HG02623 (cell line): Measurements from ENCODE around the gene SGMS1.
A peak's percentile ranks its signal among the peaks of the same experiment; 100 is the strongest.

Experiments
- ATAC-seq: cut with Tn5 transposase; IDR thresholded peaks from one replicate; pipeline ENCODE4 v1.9.1; 2021; ENCODE audit warnings: moderate library complexity; ENCODE audit not compliant: unreplicated experiment

The SGMS1 gene

GRCh38 chr10:50316695-50317648 lies 306.8 kb downstream of the SGMS1 start:
- ATAC-seq = no peak

DNA sequence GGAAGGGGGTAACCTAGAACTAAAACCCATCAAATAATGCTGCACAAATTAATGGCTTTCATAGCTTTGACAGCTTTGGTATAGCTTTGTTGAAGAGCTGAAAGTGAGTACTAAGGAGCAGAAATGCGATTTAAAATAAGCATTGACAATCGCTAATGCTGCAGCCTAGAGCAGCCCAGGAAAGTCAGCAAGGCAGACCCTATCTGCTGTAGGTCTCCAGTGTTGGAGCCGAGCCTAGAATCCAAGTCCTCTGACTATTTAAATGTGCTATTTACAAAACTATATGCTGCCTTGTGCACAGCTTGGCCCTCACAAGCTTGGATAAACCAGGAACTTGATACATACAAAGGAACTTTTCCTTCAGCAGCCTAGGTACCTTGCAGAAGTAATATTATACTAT lies 307.6 kb downstream of the SGMS1 start:
- ATAC-seq = no peak

DNA sequence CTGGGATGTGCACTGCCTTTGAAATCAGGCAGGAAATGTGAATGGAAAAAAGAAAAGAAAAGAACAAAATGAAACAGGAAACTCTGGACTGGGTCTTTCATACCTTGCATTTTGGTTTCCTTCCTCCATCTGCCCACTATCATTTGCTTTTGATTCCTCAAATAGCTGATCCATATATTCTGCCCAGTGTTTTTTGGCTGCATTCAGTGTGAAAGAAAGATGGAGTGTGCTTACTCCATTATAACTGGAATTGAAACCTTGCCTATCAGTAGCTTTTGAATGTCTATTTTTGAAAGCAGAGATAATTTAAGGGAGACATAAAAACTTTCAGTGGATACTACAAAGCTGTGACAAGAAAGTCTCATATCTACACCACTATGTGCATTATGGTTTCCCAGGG lies 308.3 kb downstream of the SGMS1 start:
- no peak for ATAC-seq

DNA sequence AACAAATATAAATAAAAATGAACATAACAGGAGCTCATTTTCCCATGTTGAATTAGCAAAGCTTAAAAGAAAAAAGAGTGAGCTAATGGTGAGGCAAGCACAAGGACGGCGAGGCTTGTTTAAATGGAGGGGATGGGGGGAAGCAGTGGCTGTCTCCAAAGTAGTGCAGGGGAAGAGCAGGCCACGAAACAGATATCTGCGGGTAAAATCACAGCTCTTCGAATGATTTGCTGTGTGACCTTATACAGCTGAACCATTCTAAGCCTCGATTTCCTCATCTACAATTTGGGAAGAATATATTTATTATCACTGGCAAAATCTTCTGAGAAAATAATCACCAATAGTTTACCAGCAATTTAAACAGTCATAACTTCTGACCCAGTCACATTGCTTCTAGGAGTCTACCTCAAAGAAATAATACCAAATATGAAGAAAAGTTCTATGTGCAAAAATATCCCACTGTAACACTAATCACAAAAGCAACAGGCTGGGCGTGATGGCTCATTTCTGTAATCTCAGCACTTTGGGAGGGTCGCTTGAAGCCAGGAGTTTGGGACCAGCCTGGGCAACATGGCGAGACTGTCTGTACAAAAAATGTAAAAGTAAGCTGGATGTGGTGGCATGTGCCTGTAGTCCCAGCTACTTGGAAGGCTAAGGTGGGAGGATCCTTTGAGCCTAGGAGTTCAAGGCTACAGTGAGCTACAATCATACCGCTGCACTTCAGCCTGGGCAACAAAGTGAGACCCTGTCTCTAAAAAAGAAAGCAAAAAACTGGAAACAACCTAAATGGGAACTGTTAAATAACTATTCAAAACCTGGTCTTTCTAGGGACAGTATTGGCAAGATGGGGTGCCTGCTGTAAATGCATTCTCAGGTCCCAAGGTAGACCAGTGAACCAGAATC lies 309.3 kb downstream of the SGMS1 start:
- no peak for ATAC-seq

GRCh38 chr10:50312464-50313437 lies 311.0 kb downstream of the SGMS1 start:
- ATAC-seq = no peak

DNA sequence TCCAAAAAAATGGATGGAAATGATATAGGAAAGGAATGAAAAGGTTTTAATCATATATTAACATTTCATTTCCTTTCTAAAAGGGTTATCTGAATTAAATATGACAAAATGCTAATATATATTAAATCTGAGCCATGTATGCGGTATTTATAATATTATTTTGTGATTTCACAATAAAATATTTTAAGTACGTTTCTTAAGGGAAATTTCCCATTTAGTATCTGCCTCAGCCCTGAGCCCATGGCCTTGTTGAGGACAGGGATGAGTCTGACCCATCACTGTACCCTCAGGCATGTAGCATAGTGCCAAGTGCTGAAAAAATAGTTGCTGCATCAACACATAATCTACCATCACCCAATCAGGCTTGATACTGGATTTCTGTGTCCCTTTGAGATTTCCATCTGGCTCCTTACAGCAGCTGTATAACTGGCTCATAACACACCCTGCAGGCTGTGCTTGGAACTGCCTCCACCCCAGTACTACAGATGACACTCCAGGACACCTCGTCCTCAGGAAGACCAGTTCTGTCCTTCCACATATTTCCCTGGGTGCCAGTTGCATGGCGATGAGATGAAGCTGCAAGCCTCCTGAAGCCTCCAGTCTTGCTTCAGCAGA lies 313.1 kb downstream of the SGMS1 start:
- peak; percentile 78 for ATAC-seq

DNA sequence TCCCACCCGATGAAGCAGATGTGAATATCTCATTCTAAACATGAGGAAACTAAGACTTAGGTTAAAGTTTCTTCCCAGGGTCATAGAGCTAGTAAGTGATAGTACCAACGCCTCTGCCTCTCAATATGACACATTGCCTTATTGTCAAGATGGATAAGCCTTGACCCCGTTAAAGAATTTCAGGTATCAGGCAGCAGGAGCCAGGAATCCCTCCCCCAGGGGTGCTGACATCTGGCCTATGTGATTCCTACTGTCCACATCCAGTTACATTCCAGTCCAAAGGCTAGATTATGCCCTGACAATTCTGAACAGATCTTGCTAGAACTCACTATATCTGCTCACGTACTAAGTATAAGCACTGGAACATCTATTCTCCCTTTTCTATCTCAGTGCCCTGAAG lies 314.4 kb downstream of the SGMS1 start:
- ATAC-seq = no peak

GRCh38 chr10:50304660-50305059 lies 319.1 kb downstream of the SGMS1 start:
- no peak for ATAC-seq

DNA sequence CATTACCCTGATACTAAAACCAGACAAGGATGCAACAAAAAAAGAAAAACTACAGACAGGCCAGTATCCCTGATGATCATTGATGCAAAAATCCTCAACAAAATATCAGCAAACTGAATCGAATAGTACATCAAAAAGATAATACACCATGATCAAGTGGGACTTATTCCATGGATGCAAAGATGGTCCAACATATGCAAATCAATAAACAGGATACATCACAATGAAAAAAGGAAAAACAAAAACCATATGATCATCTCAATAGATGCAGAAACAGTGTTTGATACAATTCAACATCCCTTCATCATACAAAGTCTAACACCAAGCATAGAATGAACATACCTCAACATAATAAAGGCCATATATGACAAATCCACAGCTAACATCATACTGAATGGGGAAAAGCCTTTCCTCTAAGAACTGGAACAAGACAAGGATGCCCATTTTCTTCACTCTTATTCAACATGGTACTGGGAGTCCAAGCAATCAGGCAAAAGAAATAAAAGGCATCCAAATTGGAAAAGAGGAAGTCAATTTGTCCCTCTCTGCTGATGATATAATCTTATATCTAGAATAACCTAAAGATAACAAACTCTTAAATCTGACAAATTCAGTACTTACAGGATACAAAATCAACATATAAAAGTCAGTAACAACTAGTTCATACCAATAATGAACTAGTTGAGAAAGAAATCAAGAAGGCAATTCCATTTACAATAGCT lies 323.6 kb downstream of the SGMS1 start:
- no peak for ATAC-seq

GRCh38 chr10:50295367-50295766 lies 328.4 kb downstream of the SGMS1 start:
- ATAC-seq = no peak

DNA sequence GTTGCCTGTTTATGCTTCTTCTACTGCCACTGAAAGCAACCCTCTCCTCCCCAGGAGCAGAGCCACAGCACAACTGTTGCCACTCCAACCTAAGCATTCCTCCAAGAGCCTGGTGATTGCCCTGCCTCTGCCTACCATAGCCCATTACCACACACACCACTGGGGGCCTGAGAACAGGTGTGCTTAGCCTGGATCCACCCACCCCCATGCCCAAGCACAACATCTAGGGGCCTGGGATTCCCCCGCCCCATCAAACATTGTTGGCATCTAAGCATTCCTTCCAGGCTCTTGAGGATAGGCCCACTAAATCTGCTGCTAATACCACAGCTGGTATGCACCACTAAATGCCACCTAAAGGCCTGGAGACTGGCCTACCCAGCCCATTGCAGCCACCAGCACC lies 329.2 kb downstream of the SGMS1 start:
- ATAC-seq = no peak

- no peak for ATAC-seq
These were observed 330.0 kb downstream of the SGMS1 start for GRCh38 chr10:50293513-50294313.

DNA sequence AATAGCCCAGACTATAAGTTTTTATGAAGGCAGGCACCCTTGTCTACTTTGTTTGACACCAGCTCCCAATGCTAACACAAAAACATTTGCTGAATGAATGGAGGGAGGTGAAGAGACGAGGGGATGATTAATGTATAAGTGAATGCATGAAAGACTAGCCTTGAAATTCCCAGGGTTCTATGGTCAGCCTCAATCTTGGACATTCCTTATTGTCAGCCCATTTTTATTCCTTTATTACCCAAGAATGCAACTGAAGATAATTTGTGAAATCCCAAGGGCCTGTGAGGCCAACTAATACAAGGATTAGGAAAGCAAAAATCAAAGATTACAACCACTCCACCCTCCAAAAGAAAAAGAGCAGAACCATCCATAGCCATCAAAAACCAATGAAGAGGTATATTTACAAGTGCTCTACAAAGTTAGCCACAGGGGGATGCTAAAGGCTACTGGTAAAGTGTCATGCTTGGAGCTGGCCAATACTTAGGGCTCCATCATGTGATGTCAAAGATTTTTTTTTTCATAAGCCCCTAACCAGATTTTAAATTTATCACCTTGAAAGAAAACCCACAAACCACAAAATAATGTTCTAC lies 332.4 kb downstream of the SGMS1 start:
- no peak for ATAC-seq

DNA sequence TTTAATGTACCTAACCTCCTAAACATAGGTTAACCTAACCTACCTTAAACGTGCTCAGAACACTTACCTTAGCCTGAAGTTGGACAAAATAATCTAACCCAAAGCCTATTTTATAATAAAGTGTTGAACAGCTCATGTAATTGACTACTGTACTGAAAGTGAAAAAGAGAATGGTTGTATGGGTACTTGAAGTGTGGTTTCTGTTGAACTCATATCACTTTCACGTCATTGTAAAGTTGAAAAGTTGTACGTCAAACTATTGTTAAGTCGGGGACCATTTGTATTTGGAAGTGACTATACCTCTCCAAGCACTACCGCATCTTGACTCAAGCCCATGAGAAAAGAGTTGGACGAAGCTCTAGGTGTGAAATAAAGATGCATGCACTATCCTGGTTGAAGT lies 334.6 kb downstream of the SGMS1 start:
- ATAC-seq = no peak

GRCh38 chr10:50286996-50287803 lies 336.6 kb downstream of the SGMS1 start:
- no peak for ATAC-seq

GRCh38 chr10:50286517-50286916 lies 337.2 kb downstream of the SGMS1 start:
- no peak for ATAC-seq

DNA sequence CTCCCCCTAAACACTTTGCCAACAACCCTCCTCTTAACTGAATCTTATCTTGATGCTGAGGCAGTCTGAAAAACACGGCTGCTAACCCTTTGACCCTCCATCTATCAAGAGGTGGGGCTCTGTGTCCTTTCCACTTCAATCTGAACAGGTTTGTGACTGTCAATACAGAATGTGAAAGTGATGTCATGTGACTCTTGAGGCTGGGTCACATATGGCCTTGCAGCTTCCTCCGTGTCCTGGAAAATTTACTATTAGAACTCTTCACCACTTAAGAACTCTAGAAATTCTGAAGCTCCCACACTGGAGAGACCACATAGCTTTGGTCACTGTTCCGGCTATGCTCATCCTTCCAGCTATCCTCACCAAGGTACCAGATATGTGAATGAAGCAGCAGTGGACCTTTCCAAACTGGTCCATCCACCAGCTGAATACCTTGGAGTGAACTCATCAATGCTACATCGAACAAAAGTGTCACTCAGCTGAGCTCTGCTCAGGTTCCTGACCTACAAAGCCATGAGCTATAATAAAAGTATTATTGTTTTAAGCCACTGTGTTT lies 341.7 kb downstream of the SGMS1 start:
- ATAC-seq = no peak
